GM23338 (cell line): Measurements from ENCODE around the gene DLG2. TPM values are rescaled to one million over a fixed set of nuclear protein-coding genes. Genes with fewer than 3 reads are reported as not detected.

Source experiments
- ATAC-seq: fragments of 200-7000 bp; cut with Tn5 transposase; 3 replicates; pipeline ENCODE4 v1.9.1; 2020
- DNase-seq: peaks from one replicate; pipeline ENCODE4 v3.0.0-alpha.2; 2015; ENCODE audit warnings: low spot score
- H2AFZ ChIP-seq: fragments of 200-600 bp; sonication (generic); 2 replicates; pipeline ENCODE4 v1.8.0; 2016; ENCODE audit warnings: antibody characterized with exemption, mild to moderate bottlenecking, moderate library complexity
- H3F3A ChIP-seq: fragments of 200-600 bp; sonication (generic); replicated peaks from 2 replicates; pipeline ENCODE4 v1.8.0; 2017; ENCODE audit warnings: antibody characterized with exemption, mixed run types, low read depth
- H3K27ac ChIP-seq: fragments of 200-600 bp; sonication (generic); 2 replicates; pipeline ENCODE4 v1.6.1; 2016; ENCODE audit warnings: low read depth
- H3K27me3 ChIP-seq: fragments of 200-600 bp; sonication (generic); 2 replicates; pipeline ENCODE4 v1.8.0; 2016; ENCODE audit warnings: mild to moderate bottlenecking, mixed run types, moderate library complexity; ENCODE audit not compliant: insufficient read depth
- H3K36me3 ChIP-seq: fragments of 200-600 bp; sonication (generic); 2 replicates; pipeline ENCODE4 v1.8.0; 2016; ENCODE audit warnings: mild to moderate bottlenecking; ENCODE audit not compliant: insufficient read depth
- H3K4me1 ChIP-seq: fragments of 200-600 bp; sonication (generic); 2 replicates; pipeline ENCODE4 v1.8.0; 2016; ENCODE audit warnings: mild to moderate bottlenecking, moderate library complexity; ENCODE audit not compliant: insufficient read depth
- H3K4me2 ChIP-seq: fragments of 200-600 bp; sonication (generic); 2 replicates; pipeline ENCODE4 v1.7.1; 2017; ENCODE audit warnings: mixed run types
- H3K4me3 ChIP-seq: fragments of 200-600 bp; sonication (generic); 2 replicates; pipeline ENCODE4 v1.6.1; 2016; ENCODE audit warnings: mixed run types
- H3K79me2 ChIP-seq: fragments of 200-600 bp; sonication (generic); replicated peaks from 2 replicates; pipeline ENCODE4 v1.8.0; 2017; ENCODE audit warnings: mild to moderate bottlenecking; ENCODE audit not compliant: insufficient read depth
- H3K9me2 ChIP-seq: fragments of 200-600 bp; sonication (generic); 2 replicates; pipeline ENCODE4 v1.8.0; 2017; ENCODE audit not compliant: insufficient read depth
- H4K20me1 ChIP-seq: fragments of 200-600 bp; sonication (generic); replicated peaks from 2 replicates; pipeline ENCODE4 v1.8.0; 2017; ENCODE audit warnings: mild to moderate bottlenecking; ENCODE audit not compliant: insufficient read depth
- H3K27ac Mint-ChIP-seq: 2 replicates; pipeline ENCODE4 v1.8.0; 2020; ENCODE audit warnings: inconsistent platforms, mild to moderate bottlenecking, moderate library complexity, mixed read lengths
- H3K27me3 Mint-ChIP-seq: 3 replicates; pipeline ENCODE4 v1.8.0; 2022; ENCODE audit warnings: low read depth, mild to moderate bottlenecking, moderate library complexity, mixed read lengths, inconsistent platforms; ENCODE audit not compliant: insufficient read depth, poor library complexity
- H3K36me3 Mint-ChIP-seq: 3 replicates; pipeline ENCODE4 v1.8.0; 2021; ENCODE audit warnings: low read depth, mild to moderate bottlenecking, inconsistent platforms, moderate library complexity, mixed read lengths
- H3K4me1 Mint-ChIP-seq: 3 replicates; pipeline ENCODE4 v1.8.0; 2020; ENCODE audit warnings: mild to moderate bottlenecking, inconsistent platforms, mixed read lengths
- H3K4me3 Mint-ChIP-seq: 3 replicates; pipeline ENCODE4 v1.8.0; 2021; ENCODE audit warnings: moderate library complexity, mild to moderate bottlenecking, inconsistent platforms, mixed read lengths
- H3K9me3 Mint-ChIP-seq: 3 replicates; pipeline ENCODE4 v1.8.0; 2020; ENCODE audit warnings: moderate library complexity, mild to moderate bottlenecking, inconsistent platforms, mixed read lengths
- NANOG ChIP-seq: IDR thresholded peaks from 2 replicates; pipeline ENCODE4 v1.6.1; 2016; ENCODE audit warnings: antibody characterized with exemption, borderline replicate concordance
- POLR2AphosphoS5 ChIP-seq: IDR thresholded peaks from 2 replicates; pipeline ENCODE4 v1.6.1; 2016; ENCODE audit warnings: antibody characterized with exemption, low read depth
- ZNF331 ChIP-seq: fragments of 250-450 bp; sonication (Bioruptor Pico); IDR thresholded peaks from 2 replicates; pipeline ENCODE4 v1.5.0; 2020; ENCODE audit warnings: low read depth, mild to moderate bottlenecking, moderate library complexity
- ZNF462 ChIP-seq: fragments of 250-450 bp; sonication (Bioruptor Pico); IDR thresholded peaks from 2 replicates; pipeline ENCODE4 v1.5.0; 2020; ENCODE audit warnings: mild to moderate bottlenecking, moderate library complexity
- polyA plus RNA-seq: library from polyadenylated mRNA; unstranded; fragments of >200 nt; fragmentation: Nextera tagmentation; extraction: Ambion mirVana; gene quantifications from 2 replicates; pipeline ENCODE4 v1.2.1, GENCODE V29; 2016
- total RNA-seq: library from RNA; depleted of rRNA; stranded (reverse); fragments of >200 nt; shearing (Covaris generic); gene quantifications from 2 replicates; pipeline ENCODE4 v1.2.3, GENCODE V29; 2014

The DLG2 gene
- total and polyA plus RNA-seq, 2 experiments from 2014 or later = 19.8 to 21.5 TPM

- no peak for TF ChIP-seq ZNF462
- TF ChIP-seq POLR2AphosphoS5 = no peak
- TF ChIP-seq NANOG = no peak
Measured at GRCh38 chr11:83721263-83721662, 1905.9 kb downstream of the DLG2 start (continued).

- Histone ChIP-seq H3K27me3 (no peaks in the 10 kb centered on the region), H3K9me2 (no peaks in the 10 kb centered on the region; the same call in 1 of the 2 replicates), H3K4me2 (peak overlapping the region; percentile 24), H3K36me3 (no peaks in the 10 kb centered on the region), H4K20me1 (no peaks in the 10 kb centered on the region), H2AFZ (no peak overlapping the region), H3K27ac (peak overlapping the region; percentile 36; the same call in 1 of the 2 replicates), H3K79me2 (peaks cover 3% of the 10 kb centered on the region), H3F3A (0 out of 2 replicates have a peak, but pooled peaks cover 6% of the 10 kb centered on the region), H3K4me1 (peaks cover 45% of the 10 kb centered on the region), H3K4me3 (0 out of 2 replicates have a peak overlapping the region, but pooled peaks have one; percentile 8)
- peak; percentile 23 for ATAC-seq
- H3K4me3 Mint-ChIP-seq = no peak overlapping the region; the same call in 2 of the 3 replicates
- H3K36me3 Mint-ChIP-seq = 0 out of 3 replicates have a peak, but pooled peaks cover 3% of the 10 kb centered on the region
- peaks cover 49% of the 10 kb centered on the region for H3K4me1 Mint-ChIP-seq
- no peaks in the 10 kb centered on the region for H3K9me3 Mint-ChIP-seq
- DNase-seq = peak; percentile 27
- TF ChIP-seq ZNF462 = peak; percentile 89
- TF ChIP-seq ZNF331 (CRISPR knock-in tag) = no peak
- H3K27me3 Mint-ChIP-seq = peaks cover 3% of the 10 kb centered on the region
- H3K27ac Mint-ChIP-seq = no peak overlapping the region; the same call in 1 of the 2 replicates
Measured at GRCh38 chr11:83720675-83721074, 1906.5 kb downstream of the DLG2 start.
